Panc1 (cell line): Measurements from ENCODE around the gene NUPR2. TPM values are rescaled to one million over a fixed set of nuclear protein-coding genes. Genes with fewer than 3 reads are reported as not detected.

ENCODE experiments used
- total RNA-seq: library from RNA; stranded (reverse); gene quantifications from one replicate; pipeline ENCODE4 v1.2.1, GENCODE V29; 2021; ENCODE audit not compliant: unreplicated experiment

The NUPR2 gene
- total RNA-seq, 1 experiment from 2014 or later = not detected

Other genes with a start within 250 kb of the NUPR2 start
- 5.0 TPM for gene ZNF713, start 229.0 kb downstream of the NUPR2 start, total RNA-seq
- 28.9 TPM for gene MRPS17, start 164.5 kb downstream of the NUPR2 start, total RNA-seq
- gene NIPSNAP2, start 151.8 kb downstream of the NUPR2 start, total RNA-seq = 93.2 TPM
- 62.3 TPM for gene PSPH, start 65.0 kb downstream of the NUPR2 start, total RNA-seq
- gene CCT6A, start 64.7 kb downstream of the NUPR2 start, total RNA-seq = 324 TPM
- gene SUMF2, start 52.1 kb downstream of the NUPR2 start, total RNA-seq = 156 TPM
- 0.67 TPM for gene PHKG1, start 23.5 kb downstream of the NUPR2 start, total RNA-seq
- 666 TPM for gene CHCHD2, start 9.9 kb downstream of the NUPR2 start, total RNA-seq